Psoas muscle (tissue), 8 donors: ENCODE data around the gene SLC22A7. TPM values are rescaled to one million over a fixed set of nuclear protein-coding genes. Genes with fewer than 3 reads are reported as not detected.

Source experiments
- ATAC-seq, 4 donors: fragments of 200-7000 bp; cut with Tn5 transposase; one replicate each; pipeline ENCODE4 v1.9.1; 2020; ENCODE audit warnings: moderate library complexity in 3 of 4, mild to moderate bottlenecking in 2 of 4
- DNase-seq, 2 donors: peaks; one replicate each; pipeline ENCODE4 v3.0.0-alpha.2; 2020
- H3K27ac ChIP-seq: fragments of 200-600 bp; one replicate; pipeline ENCODE4 v1.8.0; 2022
- H3K27me3 ChIP-seq, 3 donors: fragments of 200-600 bp in 1 of 3; one replicate each; pipeline versions ENCODE4 v1.6.1 to v1.8.0; 2013 to 2022; ENCODE audit warnings: low read length in 2 of 3, mild to moderate bottlenecking in 2 of 3, moderate library complexity in 1 of 3; ENCODE audit not compliant: insufficient read depth in 3 of 3
- H3K36me3 ChIP-seq, 2 donors: fragments of 200-600 bp in 1 of 2; one replicate each; pipeline versions ENCODE4 v1.6.1 to v1.8.0; 2013 to 2022; ENCODE audit warnings: low read depth in 1 of 2, mild to moderate bottlenecking in 1 of 2, moderate library complexity in 1 of 2; ENCODE audit not compliant: insufficient read depth in 1 of 2
- H3K4me1 ChIP-seq: fragments of 200-600 bp; one replicate; pipeline ENCODE4 v1.8.0; 2022
- H3K4me3 ChIP-seq: fragments of 200-600 bp; one replicate; pipeline ENCODE4 v1.8.0; 2022; ENCODE audit warnings: mild to moderate bottlenecking
- H3K9me3 ChIP-seq: fragments of 200-600 bp; one replicate; pipeline ENCODE4 v1.8.0; 2022
- WGBS, 3 donors: extraction: QIAGEN DNeasy Blood & Tissue Kit; methylation state at CpG; one replicate each; pipeline versions ENCODE4 v1.1.6 to v1.1.7; 2013; 5-methylcytosine and 5-hydroxymethylcytosine counted together
- intact Hi-C, 2 donors: fragments of 100-400 bp; cut with DNase I; formaldehyde crosslinking; loops; one replicate each; pipeline versions ENCODE4 v1.11.0 to v1.14.2; 2022
- polyA plus RNA-seq, 3 donors: library from polyadenylated mRNA; stranded (reverse); fragments of 200-250 nt; gene quantifications; one replicate each; pipeline ENCODE4 v1.2.3, GENCODE V29; 2013
- total RNA-seq, 4 donors: library from RNA; stranded (reverse); fragmentation: NEBNext Ultra II Directional in 2 of 4; extraction: Animal tissue kit (Norgen Biotek cat#: 25700) in 2 of 4; gene quantifications; one replicate each; pipeline versions ENCODE4 v1.2.1 to v1.2.4, GENCODE V29; 2021 to 2023
- TF ChIP-seq, protein P1 (sequence below): fragments of 200-600 bp; IDR thresholded peaks from one replicate; pipeline ENCODE4 v1.8.0; 2022; ENCODE audit warnings: antibody characterized with exemption
- donor health status: healthy with polysubstance abuse.
- donor health status: DM: no; HTN: no; CAD: no; lungs with moderate emphysema.
- donor health status: Bipolar disorder and iron deficiency.
- donor health status: healthy.
- donor health status: DM: yes; HTN: yes; CAD: no.
- donor health status: DM: no; HTN: no; CAD: no.
- donor health status: DM: no; HTN: no; CAD: no.
- donor health status: DM: yes; HTN: yes; CAD: no.

The SLC22A7 gene
- total and polyA plus RNA-seq, 7 donors = not detected

DNA sequence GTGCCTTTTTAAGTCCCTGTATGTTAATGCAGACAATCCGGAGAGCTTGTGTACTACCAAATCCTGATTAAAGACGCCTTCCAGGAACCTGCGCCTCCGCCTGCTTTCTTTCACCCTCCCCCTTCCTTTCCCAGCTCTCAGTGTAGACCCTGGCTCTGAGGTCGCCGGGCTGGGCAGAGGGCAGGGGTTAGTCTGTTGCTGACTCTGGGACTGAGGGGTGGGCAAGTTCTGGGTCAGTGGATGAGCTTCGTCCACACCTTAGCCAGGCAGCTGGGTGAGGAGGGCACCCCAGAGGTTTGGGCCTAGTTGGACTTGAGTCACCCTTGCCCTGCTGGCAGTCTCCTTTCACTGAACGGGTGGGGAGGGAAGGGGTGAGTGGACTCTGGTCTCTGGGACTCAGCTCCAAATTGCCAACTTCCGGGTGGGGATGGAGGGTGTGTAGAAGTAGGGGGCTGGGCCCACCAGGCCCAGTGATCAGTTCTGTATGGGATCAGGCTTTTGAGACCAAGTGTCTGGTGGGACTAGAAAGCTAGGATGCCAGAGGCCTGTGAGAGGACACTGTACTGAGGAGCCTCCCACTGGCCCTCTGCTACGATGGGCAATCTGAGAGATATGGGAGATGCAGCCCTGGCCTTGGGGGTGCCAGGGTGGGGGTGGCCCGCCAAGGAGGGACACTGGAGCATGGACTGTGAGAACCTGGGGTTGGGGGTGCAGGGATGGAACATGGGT is 21.3 kb upstream of the SLC22A7 start:
- Histone ChIP-seq H3K27me3 (peaks cover 0 to 65% (median 21%) of the 10 kb centered on the region in 3 donors), H3K36me3 (no peaks in the 10 kb centered on the region), H3K4me3 (no peak overlapping the region), H3K27ac (no peak overlapping the region), H3K4me1 (no peaks in the 10 kb centered on the region), H3K9me3 (no peaks in the 10 kb centered on the region)
- TF ChIP-seq, protein P1, sequence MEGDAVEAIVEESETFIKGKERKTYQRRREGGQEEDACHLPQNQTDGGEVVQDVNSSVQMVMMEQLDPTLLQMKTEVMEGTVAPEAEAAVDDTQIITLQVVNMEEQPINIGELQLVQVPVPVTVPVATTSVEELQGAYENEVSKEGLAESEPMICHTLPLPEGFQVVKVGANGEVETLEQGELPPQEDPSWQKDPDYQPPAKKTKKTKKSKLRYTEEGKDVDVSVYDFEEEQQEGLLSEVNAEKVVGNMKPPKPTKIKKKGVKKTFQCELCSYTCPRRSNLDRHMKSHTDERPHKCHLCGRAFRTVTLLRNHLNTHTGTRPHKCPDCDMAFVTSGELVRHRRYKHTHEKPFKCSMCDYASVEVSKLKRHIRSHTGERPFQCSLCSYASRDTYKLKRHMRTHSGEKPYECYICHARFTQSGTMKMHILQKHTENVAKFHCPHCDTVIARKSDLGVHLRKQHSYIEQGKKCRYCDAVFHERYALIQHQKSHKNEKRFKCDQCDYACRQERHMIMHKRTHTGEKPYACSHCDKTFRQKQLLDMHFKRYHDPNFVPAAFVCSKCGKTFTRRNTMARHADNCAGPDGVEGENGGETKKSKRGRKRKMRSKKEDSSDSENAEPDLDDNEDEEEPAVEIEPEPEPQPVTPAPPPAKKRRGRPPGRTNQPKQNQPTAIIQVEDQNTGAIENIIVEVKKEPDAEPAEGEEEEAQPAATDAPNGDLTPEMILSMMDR = no peak
- 82 to 84% (median 83%) methylated on average over 11 of the region's 11 CpGs for WGBS, 3 donors
- ATAC-seq (no peak), DNase-seq (no peak)
- intact Hi-C loops = no loop called here

DNA sequence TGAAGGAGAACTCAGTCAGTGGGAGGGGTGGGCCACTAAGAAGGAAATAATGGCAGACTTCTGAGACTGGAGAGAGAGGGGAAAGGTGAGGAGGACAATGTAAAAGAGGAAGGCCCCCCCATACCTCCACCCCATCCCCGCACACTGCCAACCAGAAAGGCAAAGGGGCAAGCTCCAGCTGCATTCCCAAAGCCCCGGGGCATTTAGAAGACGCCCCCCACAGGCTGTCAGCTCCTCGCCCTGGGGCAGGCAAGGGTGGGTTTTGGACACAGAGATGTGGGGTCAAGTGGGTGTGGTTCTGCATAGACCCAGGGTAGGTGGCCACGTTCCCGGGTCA is 20.8 kb upstream of the SLC22A7 start:
- ATAC-seq = no peak
- intact Hi-C loops = no loop called here
- 78 to 81% (median 79%) methylated on average over 6 of the region's 6 CpGs for WGBS, 3 donors
- no peak for DNase-seq
- H3K4me1 ChIP-seq = no peaks in the 10 kb centered on the region
- no peak overlapping the region for H3K27ac ChIP-seq
- H3K27me3 ChIP-seq = peaks cover 0 to 65% (median 18%) of the 10 kb centered on the region in 3 donors
- H3K9me3 ChIP-seq = no peaks in the 10 kb centered on the region
- TF ChIP-seq, protein P1 = no peak
- no peaks in the 10 kb centered on the region for H3K36me3 ChIP-seq
- H3K4me3 ChIP-seq = no peak overlapping the region

DNA sequence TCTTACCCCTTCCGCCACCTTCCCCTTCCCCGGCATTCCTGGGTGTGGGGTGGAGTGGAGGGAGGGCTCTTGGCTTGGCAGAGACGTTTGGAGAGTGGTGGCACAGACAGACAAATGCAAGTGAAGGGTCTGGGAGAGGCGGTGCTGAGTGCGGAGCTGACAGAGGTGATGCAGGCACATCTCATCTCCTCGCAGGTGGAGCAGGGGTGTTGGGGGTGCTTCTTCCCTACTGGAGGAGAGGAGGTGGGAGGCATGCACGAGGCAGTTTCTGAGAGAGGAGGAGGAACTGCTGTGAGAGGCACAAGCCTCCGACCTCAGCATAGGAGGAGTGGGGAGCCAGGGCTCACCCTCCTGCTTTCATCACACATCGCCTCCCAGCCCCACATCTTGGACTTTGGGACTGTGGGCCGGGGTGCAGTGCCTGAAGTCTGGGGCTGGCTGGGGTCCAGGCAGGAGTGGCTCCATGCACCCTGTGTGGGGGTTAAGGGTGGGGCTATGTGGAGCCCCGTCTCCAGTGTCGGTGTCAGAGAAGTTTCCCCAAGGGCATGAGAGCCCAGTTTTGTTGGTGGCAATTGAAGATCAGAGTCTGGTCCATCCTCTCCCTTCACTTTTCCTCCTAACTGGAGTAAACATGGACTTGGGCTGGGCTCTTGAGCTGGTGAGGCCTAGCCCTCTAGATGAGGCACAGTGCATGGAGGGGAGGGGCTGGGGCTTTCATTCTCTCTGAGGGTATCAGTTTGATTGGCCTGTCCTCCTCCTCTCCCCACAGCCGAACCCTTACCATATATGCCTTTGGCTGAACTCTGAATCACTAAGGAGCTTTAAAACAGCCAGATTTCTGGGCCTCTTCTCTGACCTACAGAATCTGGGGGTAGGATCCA is 20.2 kb upstream of the SLC22A7 start:
- ATAC-seq = no peak
- WGBS, 3 donors = 76 to 77% (median 77%) methylated on average over 13 of the region's 13 CpGs
- Histone ChIP-seq H3K4me3 (no peak overlapping the region), H3K27ac (no peak overlapping the region), H3K36me3 (no peaks in the 10 kb centered on the region), H3K9me3 (no peaks in the 10 kb centered on the region), H3K4me1 (no peaks in the 10 kb centered on the region), H3K27me3 (peaks cover 0 to 63% (median 20%) of the 10 kb centered on the region in 3 donors)
- TF ChIP-seq, protein P1 = no peak
- intact Hi-C loops = no loop called here
- no peak for DNase-seq

DNA sequence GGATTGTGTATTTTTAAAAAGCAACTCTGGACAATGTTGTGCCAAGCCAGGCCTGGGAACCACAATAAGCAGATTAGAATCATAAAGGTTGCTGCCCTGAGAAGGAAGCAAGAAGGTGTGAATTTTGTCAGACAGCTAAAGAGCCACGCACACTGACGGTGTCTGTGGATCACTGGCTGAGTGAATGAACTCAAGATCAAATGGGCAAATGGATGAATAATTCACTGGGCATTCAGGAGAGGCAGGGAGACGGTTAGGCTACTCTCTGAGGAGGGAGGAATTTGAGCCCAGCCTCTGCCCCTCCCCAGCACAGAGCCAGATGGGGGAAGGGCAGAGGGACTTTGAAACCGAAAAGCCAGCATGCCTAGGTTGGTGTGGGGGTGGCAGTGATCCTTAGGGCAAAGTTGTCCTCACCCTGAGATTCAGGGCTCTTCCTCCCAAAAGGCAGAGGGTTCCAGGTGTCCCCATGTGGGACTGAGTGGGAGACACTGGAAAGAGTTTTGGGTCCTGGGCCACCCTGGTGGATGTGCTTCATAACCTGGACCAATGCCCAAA is 19.5 kb upstream of the SLC22A7 start:
- no peak overlapping the region for H3K27ac ChIP-seq
- ATAC-seq = no peak
- no peaks in the 10 kb centered on the region for H3K9me3 ChIP-seq
- WGBS, 3 donors = 55 to 74% (median 59%) methylated on average over 4 of the region's 4 CpGs
- DNase-seq = no peak
- intact Hi-C loops = no loop called here
- H3K4me1 ChIP-seq = no peaks in the 10 kb centered on the region
- H3K36me3 ChIP-seq = no peaks in the 10 kb centered on the region
- no peak overlapping the region for H3K4me3 ChIP-seq
- H3K27me3 ChIP-seq = peaks cover 0 to 64% (median 20%) of the 10 kb centered on the region in 3 donors
- TF ChIP-seq, protein P1 = no peak
